HG03066 (cell line): Measurements from ENCODE around the gene MINK1.

ENCODE experiments used
- ATAC-seq: cut with Tn5 transposase; IDR thresholded peaks from one replicate; pipeline ENCODE4 v1.9.1; 2021; ENCODE audit warnings: low read depth; ENCODE audit not compliant: unreplicated experiment

MINK1 gene

DNA sequence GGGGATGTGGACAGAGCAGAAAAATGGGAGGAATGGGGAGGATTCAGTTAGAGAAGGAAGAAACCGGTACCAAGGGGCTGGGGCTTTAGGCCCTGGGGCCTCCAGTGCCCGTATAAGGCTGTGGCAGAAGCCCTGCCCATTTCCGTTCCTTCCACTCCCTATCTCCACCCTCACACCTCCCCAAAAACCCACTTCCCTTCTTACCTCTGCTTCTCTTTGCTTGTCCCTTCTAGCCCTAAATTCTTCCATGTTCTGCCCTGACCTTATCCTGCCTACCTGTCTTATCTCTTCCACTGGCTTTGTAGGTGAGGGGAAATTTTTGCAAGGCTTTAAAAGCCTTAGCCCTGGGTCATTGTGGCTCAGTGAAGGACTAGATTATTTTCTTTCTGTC lies 111.0 kb downstream of the MINK1 start:
- no peak for ATAC-seq

DNA sequence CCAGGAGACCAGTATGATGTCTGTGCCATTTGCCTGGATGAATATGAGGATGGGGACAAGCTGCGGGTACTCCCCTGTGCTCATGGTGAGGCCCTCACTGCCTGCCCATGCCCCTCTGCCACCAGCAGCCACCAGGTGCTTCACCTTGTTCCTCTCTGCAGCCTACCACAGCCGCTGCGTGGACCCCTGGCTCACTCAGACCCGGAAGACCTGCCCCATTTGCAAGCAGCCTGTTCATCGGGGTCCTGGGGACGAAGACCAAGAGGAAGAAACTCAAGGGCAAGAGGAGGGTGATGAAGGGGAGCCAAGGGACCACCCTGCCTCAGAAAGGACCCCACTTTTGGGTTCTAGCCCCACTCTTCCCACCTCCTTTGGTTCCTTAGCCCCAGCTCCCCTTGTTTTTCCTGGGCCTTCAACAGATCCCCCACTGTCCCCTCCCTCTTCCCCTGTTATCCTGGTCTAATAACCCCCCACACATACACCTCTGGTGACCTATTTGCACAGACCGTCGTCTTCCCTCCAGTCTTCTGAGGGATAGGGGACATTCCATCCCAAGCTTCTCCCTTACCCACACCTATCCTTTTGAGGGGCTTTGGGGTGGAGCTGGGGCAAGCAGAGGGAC lies 111.5 kb downstream of the MINK1 start:
- no peak for ATAC-seq

DNA sequence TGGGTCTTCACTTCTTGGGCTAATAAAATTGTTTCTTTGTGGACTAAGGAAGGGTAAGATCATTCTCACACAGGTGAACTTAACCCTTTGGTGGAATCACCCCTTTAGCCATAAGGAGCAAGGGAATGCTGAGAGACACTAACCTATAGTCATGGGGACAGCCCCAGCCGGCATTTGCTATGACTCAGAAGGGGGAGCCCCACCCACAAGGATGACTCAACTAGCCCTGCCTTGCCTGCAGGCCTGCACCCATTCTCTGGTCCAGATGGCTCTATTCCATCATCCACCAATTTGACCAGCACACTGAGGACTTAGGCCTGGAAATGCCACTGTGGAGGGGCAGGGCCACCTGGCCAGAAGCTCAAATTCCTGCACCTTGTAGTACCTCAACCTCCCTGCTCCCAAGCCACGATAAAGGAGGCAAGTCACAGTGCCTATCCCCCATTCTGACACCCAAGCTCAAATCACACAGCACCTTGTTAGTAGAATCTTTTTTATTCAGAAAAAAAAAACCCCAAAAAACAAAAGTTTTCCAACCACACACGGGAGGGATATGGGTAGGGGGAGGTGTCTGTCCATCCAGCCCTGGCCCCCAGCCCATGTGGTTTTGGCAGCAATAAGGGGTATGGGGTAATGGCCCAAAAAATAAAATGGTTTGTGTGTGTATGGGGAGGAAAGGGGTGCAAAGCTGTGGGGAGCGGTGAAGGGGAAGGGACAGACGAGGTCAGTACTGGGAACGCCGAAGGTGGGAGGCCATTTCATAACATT lies 112.2 kb downstream of the MINK1 start:
- ATAC-seq = no peak

DNA sequence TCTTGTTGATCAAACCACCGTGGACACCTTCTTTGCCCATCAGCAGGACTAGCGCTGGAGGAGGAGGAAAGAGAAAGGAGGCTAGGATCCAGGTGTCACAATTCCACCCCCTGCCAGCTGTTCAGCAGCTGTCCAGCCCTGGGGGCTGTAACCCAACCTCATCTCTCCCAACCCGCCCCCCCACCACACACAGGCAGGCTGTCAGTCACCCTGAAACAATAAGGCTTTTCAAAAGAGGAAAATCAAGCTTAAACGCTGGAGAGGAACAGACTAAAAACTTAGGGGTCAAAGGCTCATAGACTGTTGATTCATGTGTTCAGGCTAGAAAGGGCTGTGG lies 112.8 kb downstream of the MINK1 start:
- no peak for ATAC-seq

DNA sequence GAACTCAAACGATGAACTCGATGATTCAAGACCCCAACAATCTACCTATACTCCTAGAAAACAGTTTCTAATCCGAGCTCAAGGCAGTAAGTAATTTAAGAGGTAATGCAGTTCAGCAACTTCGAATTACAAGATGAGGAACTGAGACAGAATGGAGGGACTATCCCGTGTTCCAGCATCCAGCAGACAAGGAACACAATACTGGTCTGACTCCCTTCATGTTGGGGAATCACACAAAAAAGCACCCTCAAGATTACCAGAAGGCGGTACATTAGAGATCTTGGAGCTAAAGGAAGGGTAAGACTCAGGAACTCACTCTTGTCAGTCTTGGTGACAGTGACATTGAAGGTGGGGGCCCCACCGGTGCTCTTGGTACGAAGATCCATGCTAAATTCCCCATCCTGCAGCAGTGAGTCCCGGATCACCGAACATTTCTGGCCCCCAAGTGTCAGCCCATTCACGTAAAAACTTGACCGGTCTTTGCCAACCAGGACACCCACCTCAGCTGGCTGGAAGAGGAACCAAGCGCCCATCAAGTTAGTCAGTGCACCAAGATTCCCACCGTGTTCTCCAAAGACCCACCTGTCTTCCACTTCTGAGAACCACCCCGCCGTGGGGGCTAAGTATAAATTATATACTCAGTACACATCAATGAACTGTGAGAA lies 113.3 kb downstream of the MINK1 start:
- ATAC-seq = no peak

DNA sequence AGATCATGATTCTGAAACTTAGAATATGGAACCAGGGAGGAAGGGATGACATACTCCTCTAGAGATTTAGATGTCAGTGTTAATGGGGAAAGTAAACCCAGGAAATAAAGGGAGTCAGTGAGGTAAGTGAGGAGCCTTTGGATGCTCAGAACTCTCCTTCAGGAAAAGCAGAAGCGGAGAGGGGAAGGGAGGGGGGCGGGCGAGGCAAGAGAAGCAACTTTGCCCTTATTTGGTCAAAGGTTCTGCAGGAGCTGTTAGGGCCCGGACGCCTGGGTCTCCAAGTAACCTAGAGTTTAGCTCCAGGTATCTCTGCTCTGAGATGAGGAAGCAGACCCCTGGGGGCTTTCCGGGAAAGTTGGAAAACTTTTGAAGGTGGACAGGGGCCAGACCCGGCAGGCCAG lies 113.9 kb downstream of the MINK1 start:
- no peak for ATAC-seq
